Prostate gland (tissue), 2 donors: Measurements from ENCODE around the gene FALEC. TPM values are rescaled to one million over a fixed set of nuclear protein-coding genes. Genes with fewer than 3 reads are reported as not detected.

Source experiments
- DNase-seq: peaks from one replicate; pipeline ENCODE4 v3.0.0-alpha.2; 2019; ENCODE audit warnings: low spot score
- H3K27ac ChIP-seq, 2 donors: fragments of 200-600 bp; sonication (generic); 2 replicates each; pipeline ENCODE4 v1.5.1; 2017 to 2019
- H3K27me3 ChIP-seq: fragments of 200-600 bp; sonication (generic); replicated peaks from 2 replicates; pipeline ENCODE4 v1.5.1; 2019; ENCODE audit not compliant: insufficient read depth
- H3K36me3 ChIP-seq, 2 donors: fragments of 200-600 bp; sonication (generic); 1 replicate in 1 of 2; 2 replicates in 1 of 2; pipeline versions ENCODE4 v1.5.1 to v1.8.1; 2017 to 2019
- H3K4me1 ChIP-seq: fragments of 200-600 bp; sonication (generic); replicated peaks from 2 replicates; pipeline ENCODE4 v1.5.1; 2019
- H3K4me3 ChIP-seq, 2 donors: fragments of 200-600 bp; sonication (generic); 2 replicates each; pipeline ENCODE4 v1.5.1; 2017 to 2019
- H3K9me3 ChIP-seq: fragments of 200-600 bp; sonication (generic); 2 replicates; pipeline ENCODE4 v1.5.1; 2017
- CTCF ChIP-seq, 4 experiments: fragments of 200-600 bp in 2 of 4; fragments of 450-650 bp in 2 of 4; sonication (generic) in 2 of 4; IDR thresholded peaks; 1 replicate in 3 of 4; 2 replicates in 1 of 4; pipeline ENCODE4 v1.5.1; 2016 to 2019; ENCODE audit warnings: antibody characterized with exemption in 4 of 4, mild to moderate bottlenecking in 2 of 4, moderate library complexity in 2 of 4
- POLR2A ChIP-seq: fragments of 450-650 bp; IDR thresholded peaks from one replicate; pipeline ENCODE4 v1.6.1; 2016; ENCODE audit warnings: antibody characterized with exemption, mild to moderate bottlenecking
- POLR2AphosphoS5 ChIP-seq: sonication (generic); formaldehyde crosslinking; IDR thresholded peaks from one replicate; pipeline ENCODE4 v1.6.1; 2017; ENCODE audit warnings: antibody characterized with exemption
- WGBS: methylation state at CpG from one replicate; pipeline ENCODE4 v1.1.5; 2018; 5-methylcytosine and 5-hydroxymethylcytosine counted together
- intact Hi-C: fragments of 100-400 bp; cut with DNase I; formaldehyde crosslinking; loops from one replicate; pipeline ENCODE4 v1.14.2; 2022
- total RNA-seq, 2 donors: library from RNA; depleted of rRNA; stranded (reverse); fragments of >200 nt; gene quantifications; one replicate each; pipeline ENCODE4 v1.1.0, GENCODE V29; 2016

FALEC gene
- total RNA-seq, 2 donors from 2014 or later = not detected

GRCh38 chr1:150537732-150538684 is 22.5 kb downstream of the FALEC start:
- WGBS = 66% methylated on average over 17 of the region's 17 CpGs
- peak overlapping the region in 1 of 2 donors; percentile 47 for H3K27ac ChIP-seq
- no peak for DNase-seq
- intact Hi-C loops = no loop called here
- TF ChIP-seq POLR2AphosphoS5 (peak; percentile 12), POLR2A (no peak)
- no peaks in the 10 kb centered on the region for H3K27me3 ChIP-seq
- H3K9me3 ChIP-seq = no peaks in the 10 kb centered on the region
- no peaks in the 10 kb centered on the region for H3K4me1 ChIP-seq
- H3K4me3 ChIP-seq = no peak overlapping the region
- H3K36me3 ChIP-seq = no peaks in the 10 kb centered on the region

- Histone ChIP-seq H3K9me3 (no peaks in the 10 kb centered on the region), H3K4me1 (no peaks in the 10 kb centered on the region), H3K4me3 (no peak overlapping the region), H3K27ac (no peak overlapping the region), H3K27me3 (no peaks in the 10 kb centered on the region), H3K36me3 (no peaks in the 10 kb centered on the region)
- TF ChIP-seq POLR2A (no peak), POLR2AphosphoS5 (peak; percentile 10)
- WGBS = 47% methylated on average over 13 of the region's 13 CpGs
- intact Hi-C loops = no loop called here
- no peak for DNase-seq
Measured at GRCh38 chr1:150543500-150544143, 28.1 kb downstream of the FALEC start.

DNA sequence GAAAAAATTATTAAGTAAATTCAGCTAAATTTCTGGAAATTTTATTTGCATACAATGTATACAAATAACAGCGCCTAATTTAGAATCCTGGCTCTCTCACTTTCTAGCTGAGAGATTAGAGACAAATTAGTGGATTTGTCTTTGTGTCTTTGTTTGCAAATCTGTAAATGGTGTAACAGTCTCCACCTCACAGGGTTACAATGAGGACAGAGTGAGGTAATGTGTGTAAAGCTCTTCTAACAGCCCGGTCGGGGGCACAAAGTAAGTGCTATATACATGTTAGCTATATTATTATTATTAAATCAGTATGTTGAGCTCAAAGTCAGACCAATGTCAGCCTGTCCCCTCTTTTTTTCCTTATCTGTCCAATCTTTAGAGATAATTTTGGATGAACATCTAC is 28.7 kb downstream of the FALEC start:
- Histone ChIP-seq H3K36me3 (no peaks in the 10 kb centered on the region), H3K27me3 (no peaks in the 10 kb centered on the region), H3K4me3 (no peak overlapping the region), H3K27ac (no peak overlapping the region), H3K4me1 (no peaks in the 10 kb centered on the region), H3K9me3 (no peaks in the 10 kb centered on the region)
- intact Hi-C loops = no loop called here
- TF ChIP-seq POLR2AphosphoS5 (no peak), CTCF (IDR thresholded peaks at IDR 0.05) (no peak), POLR2A (no peak)
- DNase-seq = no peak
- WGBS = 50% methylated on average over 3 of the region's 3 CpGs

GRCh38 chr1:150545486-150546032 is 30.0 kb downstream of the FALEC start:
- H3K36me3 ChIP-seq = no peaks in the 10 kb centered on the region
- 89% methylated on average over 6 of the region's 6 CpGs for WGBS
- H3K27me3 ChIP-seq = no peaks in the 10 kb centered on the region
- intact Hi-C loops = no loop called here
- TF ChIP-seq CTCF (IDR thresholded peaks at IDR 0.05) (no peak), POLR2A (no peak), POLR2AphosphoS5 (no peak)
- H3K4me1 ChIP-seq = no peaks in the 10 kb centered on the region
- no peaks in the 10 kb centered on the region for H3K9me3 ChIP-seq
- no peak for DNase-seq
- no peak overlapping the region for H3K27ac ChIP-seq
- no peak overlapping the region for H3K4me3 ChIP-seq

GRCh38 chr1:150546294-150546937 is 30.9 kb downstream of the FALEC start:
- no peaks in the 10 kb centered on the region for H3K9me3 ChIP-seq

More at GRCh38 chr1:150546294-150546937, 30.9 kb downstream of the FALEC start:
- intact Hi-C loops = no loop called here
- 80% methylated on average over 16 of the region's 16 CpGs for WGBS
- Histone ChIP-seq H3K27me3 (no peaks in the 10 kb centered on the region), H3K27ac (no peak overlapping the region), H3K4me3 (no peak overlapping the region), H3K4me1 (no peaks in the 10 kb centered on the region), H3K36me3 (no peaks in the 10 kb centered on the region)
- TF ChIP-seq POLR2AphosphoS5 (no peak), CTCF (IDR thresholded peaks at IDR 0.05) (no peak), POLR2A (no peak)
- DNase-seq = no peak
